Limb (tissue), 2 donors: ENCODE results near the gene TEX12.
"Not testable (repeated sequence)": the region's sequence is repeated elsewhere in the genome, so short reads cannot be mapped to it uniquely, and the experiment has no call there.

Source experiments
- DNase-seq, 2 donors: peaks; one replicate each; pipeline ENCODE4 v3.0.0-alpha.2; 2016; ENCODE audit errors: extremely low spot score in 2 of 2

The TEX12 gene

GRCh38 chr11:112167145-112167544 lies at the start of gene TEX12:
Gene TEX12, plus strand, starts transcription at chr11:112167372. Its CDS starts 1,897 bp downstream, at chr11:112169269.
- DNase-seq = no peak

- no peak for DNase-seq
Observed at GRCh38 chr11:112118176-112118575, 49.0 kb upstream of the TEX12 start.

- DNase-seq = no peak
Observed at GRCh38 chr11:112121981-112122615, 45.1 kb upstream of the TEX12 start.

GRCh38 chr11:112123129-112123528 lies 44.0 kb upstream of the TEX12 start:
- no peak for DNase-seq

- no peak for DNase-seq
Observed at GRCh38 chr11:112127056-112127455, 40.1 kb upstream of the TEX12 start.

- peak in 1 of 2 donors; percentile 12 for DNase-seq
Observed at GRCh38 chr11:112128483-112129121, 38.6 kb upstream of the TEX12 start.

GRCh38 chr11:112129656-112130055 lies 37.5 kb upstream of the TEX12 start:
- no peak for DNase-seq

- DNase-seq = no peak
Observed at GRCh38 chr11:112132737-112133136, 34.4 kb upstream of the TEX12 start.

GRCh38 chr11:112134473-112134872 lies 32.7 kb upstream of the TEX12 start:
- DNase-seq = no peak

GRCh38 chr11:112143597-112143996 lies 23.6 kb upstream of the TEX12 start:
- DNase-seq = no peak

- no peak for DNase-seq
Observed at GRCh38 chr11:112150517-112150916, 16.7 kb upstream of the TEX12 start.

GRCh38 chr11:112156153-112156955 lies 10.8 kb upstream of the TEX12 start:
- DNase-seq = no peak

- no peak for DNase-seq
Observed at GRCh38 chr11:112156956-112157766, 10.0 kb upstream of the TEX12 start.

- DNase-seq = no peak
Observed at GRCh38 chr11:112159098-112160065, 7.8 kb upstream of the TEX12 start.

- DNase-seq = no peak
Observed at GRCh38 chr11:112160091-112160848, 6.9 kb upstream of the TEX12 start.

GRCh38 chr11:112161012-112161411 lies 6.2 kb upstream of the TEX12 start:
- DNase-seq = no peak

GRCh38 chr11:112162200-112162599 lies 5.0 kb upstream of the TEX12 start:
- DNase-seq = not testable (repeated sequence)

- DNase-seq = no peak
Observed at GRCh38 chr11:112162761-112163546, 4.2 kb upstream of the TEX12 start.
